SK-N-SH (cell line): ENCODE measurements around the gene IGFBP7.

Experiments used
- CTCF ChIP-seq: fragments of 200-600 bp; sonication (generic); IDR thresholded peaks from 2 replicates; pipeline ENCODE4 v1.6.1; 2017; ENCODE audit warnings: antibody characterized with exemption, mild to moderate bottlenecking, moderate library complexity
- EP300 ChIP-seq, 2 experiments: IDR thresholded peaks; 2 replicates each; pipeline versions ENCODE4 v1.4.0 to v1.6.1; 2012; ENCODE audit warnings: borderline replicate concordance in 1 of 2, low read depth in 1 of 2, low read length in 1 of 2
- FOXM1 ChIP-seq: IDR thresholded peaks from 2 replicates; pipeline ENCODE4 v1.4.0; 2012; ENCODE audit warnings: low read depth, mild to moderate bottlenecking
- GABPA ChIP-seq: IDR thresholded peaks from 2 replicates; pipeline ENCODE4 v1.4.0; 2012; ENCODE audit warnings: low read depth, mild to moderate bottlenecking
- POLR2AphosphoS5 ChIP-seq: IDR thresholded peaks from 2 replicates; pipeline ENCODE4 v1.6.1; 2012; ENCODE audit warnings: low read depth, low read length
- RAD21 ChIP-seq: IDR thresholded peaks from 2 replicates; pipeline ENCODE4 v1.6.1; 2012; ENCODE audit warnings: mild to moderate bottlenecking, low read length
- SIN3A ChIP-seq: IDR thresholded peaks from 2 replicates; pipeline ENCODE4 v1.6.1; 2012; ENCODE audit warnings: low read depth, mild to moderate bottlenecking, low read length, moderate library complexity, borderline replicate concordance
- YY1 ChIP-seq: IDR thresholded peaks from 2 replicates; pipeline ENCODE4 v1.4.0; 2012; ENCODE audit warnings: low read depth, mild to moderate bottlenecking

GRCh38 chr4:57075367-57075766, 34.8 kb downstream of the IGFBP7 start:
- no peak for TF ChIP-seq EP300 (IDR thresholded peaks at IDR 0.05; ENCODE audit: borderline replicate concordance in 1 of 2, low read depth in 1 of 2, low read length in 1 of 2)
- TF ChIP-seq CTCF, result no peak
- TF ChIP-seq POLR2AphosphoS5, result no peak
- no peak for TF ChIP-seq SIN3A
- TF ChIP-seq FOXM1, result no peak
- no peak for TF ChIP-seq GABPA
- TF ChIP-seq RAD21, result no peak
- TF ChIP-seq YY1, result no peak
